Spinal cord (tissue), 10 donors: ENCODE measurements around the gene RP2. TPM values are rescaled to one million over a fixed set of nuclear protein-coding genes. Genes with fewer than 3 reads are reported as not detected.

ENCODE experiments used
- DNase-seq, 6 donors: peaks; one replicate each; pipeline versions ENCODE4 v3.0.0 to v3.0.0-alpha.2; 2013 to 2015; ENCODE audit warnings: low spot score in 6 of 6, low read depth in 4 of 6
- H3K27ac ChIP-seq: one replicate; pipeline ENCODE4 v1.5.1; 2013; ENCODE audit warnings: low read depth, low read length, control low read depth
- H3K27me3 ChIP-seq: one replicate; pipeline ENCODE4 v1.6.1; 2013; ENCODE audit warnings: low read length; ENCODE audit not compliant: control insufficient read depth, insufficient read depth
- H3K36me3 ChIP-seq: one replicate; pipeline ENCODE4 v1.6.1; 2013; ENCODE audit warnings: low read length; ENCODE audit not compliant: control insufficient read depth, insufficient read depth
- H3K4me1 ChIP-seq: one replicate; pipeline ENCODE4 v1.6.1; 2013; ENCODE audit warnings: low read length; ENCODE audit not compliant: control insufficient read depth, insufficient read depth
- H3K4me3 ChIP-seq: one replicate; pipeline ENCODE4 v1.5.1; 2013; ENCODE audit warnings: low read depth, low read length, control low read depth
- H3K9me3 ChIP-seq: one replicate; pipeline ENCODE4 v1.6.1; 2013; ENCODE audit warnings: low read length; ENCODE audit not compliant: control insufficient read depth, insufficient read depth
- WGBS: methylation state at CpG from one replicate; pipeline ENCODE4 v1.1.5; 2013; ENCODE audit warnings: missing lambda C conversion rate; ENCODE audit not compliant: insufficient coverage; 5-methylcytosine and 5-hydroxymethylcytosine counted together
- polyA plus RNA-seq, 2 donors: library from polyadenylated mRNA; unstranded; fragments of 120-200 nt; gene quantifications; one replicate each; pipeline ENCODE4 v1.2.1, GENCODE V29; 2013; ENCODE audit not compliant: insufficient read length in 2 of 2
- total RNA-seq, 2 donors: library from RNA; depleted of rRNA in 1 of 2; stranded (reverse); fragments of 120-200 nt in 1 of 2; fragments of >200 nt in 1 of 2; gene quantifications; one replicate each; pipeline versions ENCODE4 v1.2.3 to v1.2.4, GENCODE V29; 2013 to 2014
- donor health status: healthy.

RP2 gene
- total and polyA plus RNA-seq, 4 donors: 12.5 to 39.5 (median 18.9) TPM

GRCh38 chrX:46865281-46865680 is 28.4 kb downstream of the RP2 start:
- Histone ChIP-seq H3K27me3 (no peaks in the 10 kb centered on the region), H3K4me1 (no peaks in the 10 kb centered on the region), H3K36me3 (no peaks in the 10 kb centered on the region), H3K9me3 (peaks cover 2% of the 10 kb centered on the region), H3K4me3 (no peak overlapping the region), H3K27ac (no peak overlapping the region)
- DNase-seq: no peak
- no CpG with 5 or more reads among the region's 4 CpGs for WGBS

- no peak for DNase-seq
Measured at GRCh38 chrX:46866726-46867125, 29.9 kb downstream of the RP2 start.

DNA sequence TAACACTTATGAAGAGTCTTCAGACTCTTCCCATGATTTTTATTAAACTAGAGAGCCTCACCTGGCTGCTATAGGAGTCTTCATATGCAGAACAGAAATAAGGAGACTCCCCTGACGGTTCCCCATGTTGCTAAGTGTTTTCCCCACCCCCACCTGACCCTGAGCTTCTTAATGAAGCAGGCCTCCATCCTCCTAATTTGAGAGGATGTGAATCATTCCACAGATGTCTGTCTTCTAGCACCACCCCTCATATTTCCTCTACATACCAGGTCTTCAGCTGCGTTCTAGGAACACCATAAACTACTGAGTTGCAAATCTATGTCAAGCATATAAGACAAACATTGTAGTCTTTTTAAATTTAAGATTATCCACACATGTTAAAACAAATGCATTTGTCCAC is 36.9 kb downstream of the RP2 start:
- DNase-seq: no peak
- no peaks in the 10 kb centered on the region for H3K4me1 ChIP-seq
- no peaks in the 10 kb centered on the region for H3K27me3 ChIP-seq
- no peak overlapping the region for H3K4me3 ChIP-seq
- H3K27ac ChIP-seq: no peak overlapping the region
- H3K36me3 ChIP-seq: no peaks in the 10 kb centered on the region
- no peaks in the 10 kb centered on the region for H3K9me3 ChIP-seq
- WGBS: no CpG with 5 or more reads among the region's 2 CpGs

More at GRCh38 chrX:46866726-46867125, 29.9 kb downstream of the RP2 start:
- Histone ChIP-seq H3K4me3 (no peak overlapping the region), H3K36me3 (no peaks in the 10 kb centered on the region), H3K4me1 (no peaks in the 10 kb centered on the region), H3K9me3 (peaks cover 2% of the 10 kb centered on the region), H3K27me3 (no peaks in the 10 kb centered on the region), H3K27ac (no peak overlapping the region)

GRCh38 chrX:46876901-46877300 is 40.1 kb downstream of the RP2 start:
- Histone ChIP-seq H3K27me3 (no peaks in the 10 kb centered on the region), H3K9me3 (no peaks in the 10 kb centered on the region), H3K4me3 (no peak overlapping the region), H3K4me1 (no peaks in the 10 kb centered on the region), H3K36me3 (no peaks in the 10 kb centered on the region), H3K27ac (no peak overlapping the region)
- peak in 1 of 6 donors; percentile 17 for DNase-seq

- Histone ChIP-seq H3K36me3 (no peaks in the 10 kb centered on the region), H3K27ac (no peak overlapping the region), H3K4me3 (no peak overlapping the region), H3K9me3 (no peaks in the 10 kb centered on the region), H3K27me3 (no peaks in the 10 kb centered on the region), H3K4me1 (no peaks in the 10 kb centered on the region)
- no peak for DNase-seq
- WGBS: no CpG with 5 or more reads among the region's 1 CpG
Measured at GRCh38 chrX:46882266-46882665, 45.4 kb downstream of the RP2 start.

DNA sequence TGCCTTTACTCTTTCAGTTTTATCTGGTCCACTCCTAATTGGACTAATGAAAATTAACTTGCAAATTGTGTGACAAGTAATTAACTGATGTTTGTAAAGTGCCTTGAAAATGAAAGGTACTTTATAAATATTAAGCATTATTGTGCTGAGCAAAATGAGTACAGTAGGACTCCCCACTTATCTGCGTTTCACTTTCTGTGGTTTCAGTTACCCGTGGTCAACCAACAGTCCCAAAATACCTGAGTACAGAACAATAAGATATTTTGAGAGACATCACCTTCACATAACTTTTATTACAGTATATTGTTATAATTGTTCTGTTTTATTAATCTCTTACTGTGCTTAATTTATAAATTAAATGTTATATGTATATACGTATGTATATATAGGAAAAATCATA is 48.0 kb downstream of the RP2 start:
- Histone ChIP-seq H3K9me3 (no peaks in the 10 kb centered on the region), H3K36me3 (no peaks in the 10 kb centered on the region), H3K27ac (no peak overlapping the region), H3K4me1 (no peaks in the 10 kb centered on the region), H3K27me3 (no peaks in the 10 kb centered on the region), H3K4me3 (no peak overlapping the region)
- no CpG with 5 or more reads among the region's 3 CpGs for WGBS
- no peak for DNase-seq

GRCh38 chrX:46898207-46898606 is 61.4 kb downstream of the RP2 start:
- Histone ChIP-seq H3K27ac (no peak overlapping the region), H3K4me1 (no peaks in the 10 kb centered on the region), H3K9me3 (no peaks in the 10 kb centered on the region), H3K36me3 (no peaks in the 10 kb centered on the region), H3K4me3 (no peak overlapping the region), H3K27me3 (no peaks in the 10 kb centered on the region)
- no peak for DNase-seq

DNA sequence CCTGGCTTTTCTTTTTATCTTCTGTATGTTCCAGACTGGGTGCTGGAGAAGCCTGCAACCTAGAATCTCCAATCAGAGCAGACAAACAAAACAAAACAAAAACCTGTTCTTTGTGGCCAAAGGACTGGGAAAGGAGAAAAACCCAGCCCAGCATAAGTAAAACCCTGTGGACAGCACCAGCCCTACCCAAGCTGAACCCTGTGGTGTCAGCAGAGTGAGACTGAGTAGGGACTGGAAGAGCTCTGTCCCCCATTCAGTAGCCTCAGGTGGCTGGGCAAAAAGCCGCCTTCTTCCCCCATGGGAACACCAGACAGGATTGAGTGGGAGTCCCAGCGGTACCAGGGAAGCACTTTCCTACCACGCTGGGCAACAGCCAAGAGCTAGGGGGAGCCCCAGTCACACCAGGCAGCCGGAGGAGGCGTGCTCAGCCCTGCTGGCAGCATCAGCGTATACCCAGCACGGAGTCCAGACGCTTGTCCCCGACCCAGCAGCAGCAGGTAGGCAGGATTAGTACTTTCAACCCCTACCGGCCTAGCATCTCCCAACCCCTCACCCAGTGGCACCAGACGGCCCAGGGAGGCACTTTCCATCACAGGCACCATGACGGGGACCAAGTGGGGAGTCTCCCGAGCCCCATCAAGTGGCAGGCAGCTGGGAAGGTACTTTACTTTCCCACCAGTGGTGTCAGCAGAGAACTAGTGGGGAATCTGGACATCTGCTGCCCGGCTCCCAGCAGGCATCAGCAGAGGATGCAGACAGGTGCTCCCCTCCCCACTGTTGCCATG is 66.8 kb downstream of the RP2 start:
- DNase-seq: peak in 4 of 6 donors; percentile 36 to 87 (median 66)
- H3K4me1 ChIP-seq: peaks cover 8% of the 10 kb centered on the region
- H3K9me3 ChIP-seq: no peaks in the 10 kb centered on the region
- peak overlapping the region; percentile 49 for H3K4me3 ChIP-seq
- H3K36me3 ChIP-seq: no peaks in the 10 kb centered on the region
- no peak overlapping the region for H3K27ac ChIP-seq
- 10% methylated on average over 11 of the region's 14 CpGs for WGBS
- H3K27me3 ChIP-seq: peaks cover 8% of the 10 kb centered on the region

- peaks cover 8% of the 10 kb centered on the region for H3K27me3 ChIP-seq
- WGBS: no CpG with 5 or more reads among the region's 2 CpGs
- H3K27ac ChIP-seq: no peak overlapping the region
- DNase-seq: no peak
- H3K36me3 ChIP-seq: no peaks in the 10 kb centered on the region
- no peak overlapping the region for H3K4me3 ChIP-seq
- H3K4me1 ChIP-seq: peaks cover 8% of the 10 kb centered on the region
- H3K9me3 ChIP-seq: no peaks in the 10 kb centered on the region
Measured at GRCh38 chrX:46904626-46905025, 67.8 kb downstream of the RP2 start.

GRCh38 chrX:46910415-46910814 is 73.6 kb downstream of the RP2 start:
- no peaks in the 10 kb centered on the region for H3K36me3 ChIP-seq
- H3K27ac ChIP-seq: no peak overlapping the region
- peaks cover 7% of the 10 kb centered on the region for H3K27me3 ChIP-seq
- H3K4me1 ChIP-seq: no peaks in the 10 kb centered on the region
- no peak for DNase-seq
- H3K4me3 ChIP-seq: no peak overlapping the region
- no peaks in the 10 kb centered on the region for H3K9me3 ChIP-seq
- WGBS: no CpG with 5 or more reads among the region's 3 CpGs
